GM23338 (cell line): ENCODE measurements around the gene ZFYVE28. TPM values are rescaled to one million over a fixed set of nuclear protein-coding genes. Genes with fewer than 3 reads are reported as not detected.

Experiments used
- ATAC-seq: fragments of 200-7000 bp; cut with Tn5 transposase; 3 replicates; pipeline ENCODE4 v1.9.1; 2020
- DNase-seq: peaks from one replicate; pipeline ENCODE4 v3.0.0-alpha.2; 2015; ENCODE audit warnings: low spot score
- H2AFZ ChIP-seq: fragments of 200-600 bp; sonication (generic); 2 replicates; pipeline ENCODE4 v1.8.0; 2016; ENCODE audit warnings: antibody characterized with exemption, mild to moderate bottlenecking, moderate library complexity
- H3F3A ChIP-seq: fragments of 200-600 bp; sonication (generic); replicated peaks from 2 replicates; pipeline ENCODE4 v1.8.0; 2017; ENCODE audit warnings: antibody characterized with exemption, mixed run types, low read depth
- H3K27ac ChIP-seq: fragments of 200-600 bp; sonication (generic); 2 replicates; pipeline ENCODE4 v1.6.1; 2016; ENCODE audit warnings: low read depth
- H3K27me3 ChIP-seq: fragments of 200-600 bp; sonication (generic); 2 replicates; pipeline ENCODE4 v1.8.0; 2016; ENCODE audit warnings: mild to moderate bottlenecking, mixed run types, moderate library complexity; ENCODE audit not compliant: insufficient read depth
- H3K36me3 ChIP-seq: fragments of 200-600 bp; sonication (generic); 2 replicates; pipeline ENCODE4 v1.8.0; 2016; ENCODE audit warnings: mild to moderate bottlenecking; ENCODE audit not compliant: insufficient read depth
- H3K4me1 ChIP-seq: fragments of 200-600 bp; sonication (generic); 2 replicates; pipeline ENCODE4 v1.8.0; 2016; ENCODE audit warnings: mild to moderate bottlenecking, moderate library complexity; ENCODE audit not compliant: insufficient read depth
- H3K4me2 ChIP-seq: fragments of 200-600 bp; sonication (generic); 2 replicates; pipeline ENCODE4 v1.7.1; 2017; ENCODE audit warnings: mixed run types
- H3K4me3 ChIP-seq: fragments of 200-600 bp; sonication (generic); 2 replicates; pipeline ENCODE4 v1.6.1; 2016; ENCODE audit warnings: mixed run types
- H3K79me2 ChIP-seq: fragments of 200-600 bp; sonication (generic); replicated peaks from 2 replicates; pipeline ENCODE4 v1.8.0; 2017; ENCODE audit warnings: mild to moderate bottlenecking; ENCODE audit not compliant: insufficient read depth
- H3K9me2 ChIP-seq: fragments of 200-600 bp; sonication (generic); 2 replicates; pipeline ENCODE4 v1.8.0; 2017; ENCODE audit not compliant: insufficient read depth
- H4K20me1 ChIP-seq: fragments of 200-600 bp; sonication (generic); replicated peaks from 2 replicates; pipeline ENCODE4 v1.8.0; 2017; ENCODE audit warnings: mild to moderate bottlenecking; ENCODE audit not compliant: insufficient read depth
- H3K27ac Mint-ChIP-seq: 2 replicates; pipeline ENCODE4 v1.8.0; 2020; ENCODE audit warnings: inconsistent platforms, mild to moderate bottlenecking, moderate library complexity, mixed read lengths
- H3K27me3 Mint-ChIP-seq: 3 replicates; pipeline ENCODE4 v1.8.0; 2022; ENCODE audit warnings: low read depth, mild to moderate bottlenecking, moderate library complexity, mixed read lengths, inconsistent platforms; ENCODE audit not compliant: insufficient read depth, poor library complexity
- H3K36me3 Mint-ChIP-seq: 3 replicates; pipeline ENCODE4 v1.8.0; 2021; ENCODE audit warnings: low read depth, mild to moderate bottlenecking, inconsistent platforms, moderate library complexity, mixed read lengths
- H3K4me1 Mint-ChIP-seq: 3 replicates; pipeline ENCODE4 v1.8.0; 2020; ENCODE audit warnings: mild to moderate bottlenecking, inconsistent platforms, mixed read lengths
- H3K4me3 Mint-ChIP-seq: 3 replicates; pipeline ENCODE4 v1.8.0; 2021; ENCODE audit warnings: moderate library complexity, mild to moderate bottlenecking, inconsistent platforms, mixed read lengths
- H3K9me3 Mint-ChIP-seq: 3 replicates; pipeline ENCODE4 v1.8.0; 2020; ENCODE audit warnings: moderate library complexity, mild to moderate bottlenecking, inconsistent platforms, mixed read lengths
- CREB1 ChIP-seq: fragments of 250-450 bp; sonication (Bioruptor Pico); IDR thresholded peaks from 2 replicates; pipeline ENCODE4 v1.5.0; 2020; ENCODE audit warnings: low read depth, mild to moderate bottlenecking, moderate library complexity
- EZH2 ChIP-seq: fragments of 200-600 bp; sonication (generic); IDR thresholded peaks from one replicate; pipeline ENCODE4 v1.8.0; 2017; ENCODE audit warnings: antibody characterized with exemption, mild to moderate bottlenecking, low read depth; ENCODE audit not compliant: unreplicated experiment
- EZH2phosphoT487 ChIP-seq: fragments of 200-600 bp; sonication (generic); IDR thresholded peaks from one replicate; pipeline ENCODE4 v1.8.1; 2018; ENCODE audit warnings: antibody characterized with exemption; ENCODE audit not compliant: unreplicated experiment
- JUNB ChIP-seq: IDR thresholded peaks from one replicate; pipeline ENCODE4 v1.6.1; 2016; ENCODE audit warnings: antibody characterized with exemption; ENCODE audit not compliant: unreplicated experiment
- NANOG ChIP-seq: IDR thresholded peaks from 2 replicates; pipeline ENCODE4 v1.6.1; 2016; ENCODE audit warnings: antibody characterized with exemption, borderline replicate concordance
- POLR2AphosphoS5 ChIP-seq: IDR thresholded peaks from 2 replicates; pipeline ENCODE4 v1.6.1; 2016; ENCODE audit warnings: antibody characterized with exemption, low read depth
- ZNF331 ChIP-seq: fragments of 250-450 bp; sonication (Bioruptor Pico); IDR thresholded peaks from 2 replicates; pipeline ENCODE4 v1.5.0; 2020; ENCODE audit warnings: low read depth, mild to moderate bottlenecking, moderate library complexity
- ZNF462 ChIP-seq: fragments of 250-450 bp; sonication (Bioruptor Pico); IDR thresholded peaks from 2 replicates; pipeline ENCODE4 v1.5.0; 2020; ENCODE audit warnings: mild to moderate bottlenecking, moderate library complexity
- polyA plus RNA-seq: library from polyadenylated mRNA; unstranded; fragments of >200 nt; fragmentation: Nextera tagmentation; extraction: Ambion mirVana; gene quantifications from 2 replicates; pipeline ENCODE4 v1.2.1, GENCODE V29; 2016
- total RNA-seq: library from RNA; depleted of rRNA; stranded (reverse); fragments of >200 nt; shearing (Covaris generic); gene quantifications from 2 replicates; pipeline ENCODE4 v1.2.3, GENCODE V29; 2014
- TF ChIP-seq, protein P1 (sequence below): IDR thresholded peaks from 2 replicates; pipeline ENCODE4 v1.6.1; 2016; ENCODE audit warnings: antibody characterized with exemption
- TF ChIP-seq, protein P2 (sequence below): IDR thresholded peaks from one replicate; pipeline ENCODE4 v1.6.1; 2018; ENCODE audit warnings: antibody characterized with exemption; ENCODE audit not compliant: unreplicated experiment

ZFYVE28 gene
- total and polyA plus RNA-seq, 2 experiments from 2014 or later: 2.6 to 4.6 TPM

DNA sequence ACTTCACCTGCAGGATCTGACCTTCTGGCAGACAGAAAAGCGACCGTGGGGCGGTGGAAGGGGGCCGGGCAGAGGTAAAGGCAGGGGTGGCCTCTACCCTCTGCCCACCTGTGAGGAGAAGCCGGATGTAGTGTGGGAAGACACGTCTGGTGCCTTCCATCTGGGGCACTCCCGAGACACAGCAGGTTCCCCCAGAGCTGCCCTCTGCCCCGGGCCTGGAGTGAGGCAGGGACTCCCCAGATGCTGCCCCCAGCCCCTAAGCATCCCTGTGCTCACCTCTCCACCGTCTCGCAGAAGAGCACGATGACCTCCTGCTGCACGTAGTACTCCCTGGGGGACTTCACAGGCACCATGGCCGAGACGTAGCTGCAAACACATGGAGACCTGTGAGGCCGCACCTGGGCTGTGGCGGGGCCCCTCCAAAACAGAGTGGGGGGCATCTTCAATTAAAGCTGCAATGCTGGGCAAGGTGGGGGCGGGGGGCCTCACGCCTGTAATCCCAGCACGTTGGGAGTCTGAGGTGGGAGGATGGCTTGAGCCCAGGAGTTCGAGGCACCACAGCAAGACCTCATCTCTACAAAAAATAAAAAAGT lies 81.2 kb downstream of the ZFYVE28 start (continued):
- no peak for TF ChIP-seq ZNF462 (CRISPR knock-in tag)

GRCh38 chr4:2336659-2337058 lies 81.8 kb downstream of the ZFYVE28 start:
- Mint-ChIP-seq H3K4me1 (peaks cover 13% of the 10 kb centered on the region), H3K27me3 (peaks cover 9% of the 10 kb centered on the region), H3K9me3 (no peaks in the 10 kb centered on the region; the same call in 2 of the 3 replicates), H3K4me3 (no peak overlapping the region), H3K27ac (no peak overlapping the region), H3K36me3 (no peaks in the 10 kb centered on the region; the same call in 2 of the 3 replicates)
- H2AFZ ChIP-seq: no peak overlapping the region
- DNase-seq (no peak), ATAC-seq (no peak)
- H4K20me1 ChIP-seq: no peaks in the 10 kb centered on the region
- H3K79me2 ChIP-seq: no peaks in the 10 kb centered on the region
- H3K27ac ChIP-seq: no peak overlapping the region
- H3K4me2 ChIP-seq: no peak overlapping the region
- H3K4me1 ChIP-seq: no peaks in the 10 kb centered on the region
- H3K27me3 ChIP-seq: no peaks in the 10 kb centered on the region
- no peaks in the 10 kb centered on the region for H3K9me2 ChIP-seq
- no peaks in the 10 kb centered on the region for H3K36me3 ChIP-seq
- H3K4me3 ChIP-seq: no peak overlapping the region
- no peaks in the 10 kb centered on the region for H3F3A ChIP-seq
- TF ChIP-seq NANOG (no peak), EZH2phosphoT487 (no peak), POLR2AphosphoS5 (no peak), ZNF331 (no peak), JUNB (no peak), EZH2 (no peak), CREB1 (no peak)
- TF ChIP-seq, protein P1, sequence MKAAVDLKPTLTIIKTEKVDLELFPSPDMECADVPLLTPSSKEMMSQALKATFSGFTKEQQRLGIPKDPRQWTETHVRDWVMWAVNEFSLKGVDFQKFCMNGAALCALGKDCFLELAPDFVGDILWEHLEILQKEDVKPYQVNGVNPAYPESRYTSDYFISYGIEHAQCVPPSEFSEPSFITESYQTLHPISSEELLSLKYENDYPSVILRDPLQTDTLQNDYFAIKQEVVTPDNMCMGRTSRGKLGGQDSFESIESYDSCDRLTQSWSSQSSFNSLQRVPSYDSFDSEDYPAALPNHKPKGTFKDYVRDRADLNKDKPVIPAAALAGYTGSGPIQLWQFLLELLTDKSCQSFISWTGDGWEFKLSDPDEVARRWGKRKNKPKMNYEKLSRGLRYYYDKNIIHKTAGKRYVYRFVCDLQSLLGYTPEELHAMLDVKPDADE: no peak
- TF ChIP-seq, protein P2, sequence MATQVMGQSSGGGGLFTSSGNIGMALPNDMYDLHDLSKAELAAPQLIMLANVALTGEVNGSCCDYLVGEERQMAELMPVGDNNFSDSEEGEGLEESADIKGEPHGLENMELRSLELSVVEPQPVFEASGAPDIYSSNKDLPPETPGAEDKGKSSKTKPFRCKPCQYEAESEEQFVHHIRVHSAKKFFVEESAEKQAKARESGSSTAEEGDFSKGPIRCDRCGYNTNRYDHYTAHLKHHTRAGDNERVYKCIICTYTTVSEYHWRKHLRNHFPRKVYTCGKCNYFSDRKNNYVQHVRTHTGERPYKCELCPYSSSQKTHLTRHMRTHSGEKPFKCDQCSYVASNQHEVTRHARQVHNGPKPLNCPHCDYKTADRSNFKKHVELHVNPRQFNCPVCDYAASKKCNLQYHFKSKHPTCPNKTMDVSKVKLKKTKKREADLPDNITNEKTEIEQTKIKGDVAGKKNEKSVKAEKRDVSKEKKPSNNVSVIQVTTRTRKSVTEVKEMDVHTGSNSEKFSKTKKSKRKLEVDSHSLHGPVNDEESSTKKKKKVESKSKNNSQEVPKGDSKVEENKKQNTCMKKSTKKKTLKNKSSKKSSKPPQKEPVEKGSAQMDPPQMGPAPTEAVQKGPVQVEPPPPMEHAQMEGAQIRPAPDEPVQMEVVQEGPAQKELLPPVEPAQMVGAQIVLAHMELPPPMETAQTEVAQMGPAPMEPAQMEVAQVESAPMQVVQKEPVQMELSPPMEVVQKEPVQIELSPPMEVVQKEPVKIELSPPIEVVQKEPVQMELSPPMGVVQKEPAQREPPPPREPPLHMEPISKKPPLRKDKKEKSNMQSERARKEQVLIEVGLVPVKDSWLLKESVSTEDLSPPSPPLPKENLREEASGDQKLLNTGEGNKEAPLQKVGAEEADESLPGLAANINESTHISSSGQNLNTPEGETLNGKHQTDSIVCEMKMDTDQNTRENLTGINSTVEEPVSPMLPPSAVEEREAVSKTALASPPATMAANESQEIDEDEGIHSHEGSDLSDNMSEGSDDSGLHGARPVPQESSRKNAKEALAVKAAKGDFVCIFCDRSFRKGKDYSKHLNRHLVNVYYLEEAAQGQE: no peak
